Ascending aorta (tissue), 2 donors: ENCODE results near the gene NAV2. TPM values are rescaled to one million over a fixed set of nuclear protein-coding genes. Genes with fewer than 3 reads are reported as not detected.

Source experiments
- DNase-seq, 2 donors: peaks; one replicate each; pipeline ENCODE4 v3.0.0-alpha.2; 2019; ENCODE audit warnings: low spot score in 2 of 2
- H3K27ac ChIP-seq, 2 donors: fragments of 200-600 bp; sonication (generic); one replicate each; pipeline ENCODE4 v1.5.1; 2016 to 2017; ENCODE audit warnings: mild to moderate bottlenecking in 1 of 2
- H3K27me3 ChIP-seq: fragments of 200-600 bp; sonication (generic); one replicate; pipeline ENCODE4 v1.5.1; 2017
- H3K36me3 ChIP-seq, 2 donors: fragments of 200-600 bp; sonication (generic); one replicate each; pipeline ENCODE4 v1.5.1; 2016
- H3K4me1 ChIP-seq, 2 donors: fragments of 200-600 bp; sonication (generic); one replicate each; pipeline ENCODE4 v1.5.1; 2016 to 2017; ENCODE audit warnings: mild to moderate bottlenecking in 1 of 2
- H3K4me3 ChIP-seq, 2 donors: fragments of 200-600 bp; sonication (generic); one replicate each; pipeline ENCODE4 v1.5.1; 2016 to 2017; ENCODE audit warnings: mild to moderate bottlenecking in 1 of 2
- H3K9me3 ChIP-seq, 2 donors: fragments of 200-600 bp; sonication (generic); one replicate each; pipeline ENCODE4 v1.5.1; 2016
- CTCF ChIP-seq, 3 experiments: fragments of 200-600 bp in 2 of 3; fragments of 450-650 bp in 1 of 3; sonication (generic) in 2 of 3; IDR thresholded peaks; one replicate each; pipeline ENCODE4 v1.5.1; 2016 to 2019; ENCODE audit warnings: antibody characterized with exemption in 3 of 3, mild to moderate bottlenecking in 1 of 3, moderate library complexity in 1 of 3
- intact Hi-C: fragments of 100-400 bp; cut with DNase I; formaldehyde crosslinking; loops from one replicate; pipeline ENCODE4 v1.15.1; 2023
- total RNA-seq: library from RNA; depleted of rRNA; stranded (reverse); fragments of >200 nt; gene quantifications from one replicate; pipeline ENCODE4 v1.1.0, GENCODE V29; 2016

NAV2 gene
- total RNA-seq, result 62.6 TPM

GRCh38 chr11:19712281-19713195 lies at the start of gene NAV2:
NAV2 (plus strand) TSS chr11:19712837; CDS start chr11:19713696, 859 bp downstream.
- peak within 1 kb of the TSS; percentile 92 to 98 for H3K4me3 ChIP-seq
- DNase-seq, result peak; percentile 80 to 95
- H3K27ac ChIP-seq, result peak within 1 kb of the TSS; percentile 97 to 98
- no peaks in the 10 kb centered on the region for H3K9me3 ChIP-seq
- no peaks in the 10 kb centered on the region for H3K27me3 ChIP-seq
- TF ChIP-seq CTCF (IDR thresholded peaks at IDR 0.05), result peak in 1 of 3 experiments; percentile 9
- intact Hi-C loops, result loop anchor here (1.0 to 5.0 kb wide), 3 partner anchors 18 to 135 kb away; no protein-coding TSS in a partner anchor
- H3K4me1 ChIP-seq, result peaks cover 0 to 15% of the 10 kb centered on the region in 2 donors
- no peaks in the 10 kb centered on the region for H3K36me3 ChIP-seq

GRCh38 chr11:19663206-19663605 lies 49.4 kb upstream of the NAV2 start:
- no peak for TF ChIP-seq CTCF (IDR thresholded peaks at IDR 0.05)
- H3K4me3 ChIP-seq, result no peak overlapping the region
- no peak overlapping the region for H3K27ac ChIP-seq
- H3K4me1 ChIP-seq, result peaks cover 8 to 16% of the 10 kb centered on the region in 2 donors
- no peaks in the 10 kb centered on the region for H3K27me3 ChIP-seq
- no peaks in the 10 kb centered on the region for H3K36me3 ChIP-seq
- no peaks in the 10 kb centered on the region for H3K9me3 ChIP-seq
- no peak for DNase-seq
- intact Hi-C loops, result no loop called here

- peak in 1 of 2 donors; percentile 50 for DNase-seq
- intact Hi-C loops, result no loop called here
- peak overlapping the region in 1 of 2 donors; percentile 16 for H3K27ac ChIP-seq
Measured at GRCh38 chr11:19664886-19665548, 47.6 kb upstream of the NAV2 start.

GRCh38 chr11:19666951-19667350 lies 45.7 kb upstream of the NAV2 start:
- intact Hi-C loops, result no loop called here
- no peak for TF ChIP-seq CTCF (IDR thresholded peaks at IDR 0.05)
- peaks cover 5 to 18% of the 10 kb centered on the region in 2 donors for H3K4me1 ChIP-seq
- no peaks in the 10 kb centered on the region for H3K36me3 ChIP-seq
- H3K27me3 ChIP-seq, result no peaks in the 10 kb centered on the region
- no peak for DNase-seq
- H3K9me3 ChIP-seq, result no peaks in the 10 kb centered on the region
- no peak overlapping the region for H3K27ac ChIP-seq
- no peak overlapping the region for H3K4me3 ChIP-seq

More at GRCh38 chr11:19664886-19665548, 47.6 kb upstream of the NAV2 start:
- Histone ChIP-seq H3K27me3 (no peaks in the 10 kb centered on the region), H3K36me3 (no peaks in the 10 kb centered on the region), H3K4me3 (no peak overlapping the region), H3K9me3 (no peaks in the 10 kb centered on the region), H3K4me1 (peaks cover 5 to 19% of the 10 kb centered on the region in 2 donors)
- TF ChIP-seq CTCF (IDR thresholded peaks at IDR 0.05), result no peak

- H3K27me3 ChIP-seq, result no peaks in the 10 kb centered on the region
- intact Hi-C loops, result no loop called here
- H3K27ac ChIP-seq, result no peak overlapping the region
- no peak for TF ChIP-seq CTCF (IDR thresholded peaks at IDR 0.05)
- H3K9me3 ChIP-seq, result no peaks in the 10 kb centered on the region
- H3K4me3 ChIP-seq, result no peak overlapping the region
- peak in 1 of 2 donors; percentile 37 for DNase-seq
- no peaks in the 10 kb centered on the region for H3K36me3 ChIP-seq
- H3K4me1 ChIP-seq, result peaks cover 8 to 42% of the 10 kb centered on the region in 2 donors
Measured at GRCh38 chr11:19669511-19669910, 43.1 kb upstream of the NAV2 start.
